ENCODE data around the gene NLN. TPM values are rescaled to one million over a fixed set of nuclear protein-coding genes. Genes with fewer than 3 reads are reported as not detected.

Gene NLN
- total RNA-seq, 3 donors from 2014 or later = 12.8 to 15.7 (median 14.9) TPM

DNA sequence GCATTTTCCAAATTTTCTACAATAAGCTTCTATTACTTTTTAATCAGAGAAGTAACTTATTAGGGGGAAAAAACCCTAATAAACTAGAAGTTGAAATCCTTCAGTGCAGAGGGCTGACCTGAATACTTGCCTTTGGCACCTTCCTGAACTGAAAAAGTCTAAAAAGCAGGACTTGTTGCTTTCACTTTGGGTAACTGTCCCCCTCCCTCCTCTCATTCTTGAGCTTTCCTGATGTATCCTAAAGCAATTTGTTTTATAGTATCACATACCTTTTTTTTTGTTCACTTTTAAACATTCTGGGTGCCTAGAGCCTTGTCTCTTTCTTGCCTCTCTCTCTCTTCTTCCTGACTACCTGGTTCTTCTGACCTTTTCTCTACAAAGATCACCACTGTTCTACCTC lies 140.4 kb downstream of the NLN start:
- TF ChIP-seq POLR2A (IDR thresholded peaks at IDR 0.05) (no peak), POLR2AphosphoS5 (IDR thresholded peaks at IDR 0.05) (no peak)
- TF ChIP-seq, protein P1, sequence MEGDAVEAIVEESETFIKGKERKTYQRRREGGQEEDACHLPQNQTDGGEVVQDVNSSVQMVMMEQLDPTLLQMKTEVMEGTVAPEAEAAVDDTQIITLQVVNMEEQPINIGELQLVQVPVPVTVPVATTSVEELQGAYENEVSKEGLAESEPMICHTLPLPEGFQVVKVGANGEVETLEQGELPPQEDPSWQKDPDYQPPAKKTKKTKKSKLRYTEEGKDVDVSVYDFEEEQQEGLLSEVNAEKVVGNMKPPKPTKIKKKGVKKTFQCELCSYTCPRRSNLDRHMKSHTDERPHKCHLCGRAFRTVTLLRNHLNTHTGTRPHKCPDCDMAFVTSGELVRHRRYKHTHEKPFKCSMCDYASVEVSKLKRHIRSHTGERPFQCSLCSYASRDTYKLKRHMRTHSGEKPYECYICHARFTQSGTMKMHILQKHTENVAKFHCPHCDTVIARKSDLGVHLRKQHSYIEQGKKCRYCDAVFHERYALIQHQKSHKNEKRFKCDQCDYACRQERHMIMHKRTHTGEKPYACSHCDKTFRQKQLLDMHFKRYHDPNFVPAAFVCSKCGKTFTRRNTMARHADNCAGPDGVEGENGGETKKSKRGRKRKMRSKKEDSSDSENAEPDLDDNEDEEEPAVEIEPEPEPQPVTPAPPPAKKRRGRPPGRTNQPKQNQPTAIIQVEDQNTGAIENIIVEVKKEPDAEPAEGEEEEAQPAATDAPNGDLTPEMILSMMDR (IDR thresholded peaks at IDR 0.05) = no peak

DNA sequence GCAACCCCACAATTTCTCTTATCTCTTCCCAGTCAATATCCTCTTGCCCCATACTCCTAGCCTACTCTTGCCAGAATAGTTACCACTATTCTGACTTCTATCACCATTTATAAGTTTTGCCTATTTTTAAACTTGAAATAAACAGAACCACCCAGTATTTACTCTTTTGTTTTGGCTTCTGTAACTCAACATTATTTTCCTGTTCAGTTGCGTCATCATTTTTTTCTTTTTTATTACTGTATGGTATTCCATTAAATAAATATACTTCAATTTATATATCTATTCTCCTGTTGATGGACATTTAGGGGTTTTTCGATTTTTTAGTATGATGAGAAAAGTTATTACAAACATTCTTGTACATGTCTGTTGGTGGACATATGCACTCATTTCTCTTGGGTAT lies 141.7 kb downstream of the NLN start:
- no peak overlapping the region for H3K4me3 ChIP-seq
- H3K27me3 ChIP-seq = no peaks in the 10 kb centered on the region
- DNase-seq (ENCODE audit: low spot score in 2 of 2) = no peak
- intact Hi-C loops (cut with DNase I; ENCODE audit: low total_unique reads) = no loop called here
- H3K27ac ChIP-seq = no peak overlapping the region
- TF ChIP-seq, protein P1 (IDR thresholded peaks at IDR 0.05) = no peak
- no peak for TF ChIP-seq POLR2A (IDR thresholded peaks at IDR 0.05)
- no peak for TF ChIP-seq POLR2AphosphoS5 (IDR thresholded peaks at IDR 0.05)
- no peaks in the 10 kb centered on the region for H3K4me1 ChIP-seq
- H3K9me3 ChIP-seq = no peaks in the 10 kb centered on the region
- H3K36me3 ChIP-seq = no peaks in the 10 kb centered on the region

More for the DNA sequence above, 140.4 kb downstream of the NLN start:
- Histone ChIP-seq H3K27ac (no peak overlapping the region), H3K36me3 (no peaks in the 10 kb centered on the region), H3K4me1 (no peaks in the 10 kb centered on the region), H3K4me3 (no peak overlapping the region), H3K9me3 (no peaks in the 10 kb centered on the region), H3K27me3 (no peaks in the 10 kb centered on the region)
- intact Hi-C loops (cut with DNase I; ENCODE audit: low total_unique reads) = no loop called here
- DNase-seq (ENCODE audit: low spot score in 2 of 2) = no peak

DNA sequence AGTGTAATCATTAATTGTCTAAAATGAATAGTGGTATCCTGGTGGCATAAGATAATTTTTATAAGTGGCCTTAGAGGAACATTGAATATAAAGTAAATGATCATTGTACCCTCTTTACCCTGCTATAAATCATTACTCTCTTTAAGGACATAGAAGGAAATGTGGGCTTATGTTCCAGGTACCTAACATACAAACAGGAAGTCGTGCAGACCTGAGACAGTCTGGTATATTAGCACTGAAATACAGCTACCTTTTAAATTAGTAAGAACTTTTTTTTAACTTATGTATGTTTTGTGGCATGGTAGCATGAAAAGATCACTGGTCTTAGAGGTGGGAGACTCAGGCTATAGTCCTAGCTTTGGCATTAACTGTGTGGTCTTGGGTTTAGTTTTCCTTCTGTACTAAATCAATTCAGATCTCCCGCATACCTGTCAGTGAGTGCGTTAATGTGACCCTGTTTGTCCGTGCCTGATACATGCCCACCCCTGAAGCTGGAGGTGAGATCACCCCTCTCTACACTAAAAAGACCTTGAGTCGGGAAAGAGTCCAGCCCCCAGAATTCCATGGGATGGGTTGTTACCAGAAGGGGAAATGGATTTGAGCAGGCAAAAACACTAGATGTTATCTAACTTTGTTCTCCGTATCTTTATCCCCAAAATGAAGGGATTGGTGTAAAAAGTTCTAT lies 145.0 kb downstream of the NLN start:
- H3K27ac ChIP-seq = no peak overlapping the region

DNA sequence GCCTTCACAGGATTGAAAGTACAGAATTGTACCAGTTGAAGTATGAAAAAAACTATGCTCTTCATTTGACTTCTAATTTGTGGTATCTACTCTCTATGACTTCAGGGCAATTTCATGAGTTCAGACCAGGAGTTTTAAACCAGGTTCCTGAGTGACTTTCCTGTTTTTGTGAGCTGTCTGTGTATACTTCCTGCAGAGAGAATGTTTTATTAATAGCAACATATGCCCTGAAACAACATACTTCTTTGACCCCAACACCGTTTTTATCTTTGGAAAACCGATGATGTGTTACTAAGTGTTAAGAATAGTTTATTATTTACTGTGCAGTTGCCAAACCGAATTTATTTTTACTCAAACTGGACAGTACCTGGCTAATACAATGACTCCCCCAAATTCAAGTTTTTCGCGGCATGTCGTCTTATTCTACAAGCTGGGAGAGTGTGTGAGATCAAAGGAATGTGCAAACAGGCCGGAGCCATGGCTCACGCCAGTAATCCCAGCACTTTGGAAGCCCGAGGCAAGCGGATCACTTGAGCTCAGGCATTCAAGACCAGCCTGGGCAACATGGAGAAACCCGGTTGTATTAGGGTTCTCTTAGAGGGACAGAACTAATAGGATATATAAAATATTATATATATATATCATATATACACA lies 145.7 kb downstream of the NLN start:
- TF ChIP-seq POLR2A (IDR thresholded peaks at IDR 0.05) = no peak
- TF ChIP-seq, protein P1 (IDR thresholded peaks at IDR 0.05) = no peak
- TF ChIP-seq POLR2AphosphoS5 (IDR thresholded peaks at IDR 0.05) = no peak
- Histone ChIP-seq H3K27me3 (no peaks in the 10 kb centered on the region), H3K27ac (no peak overlapping the region), H3K36me3 (no peaks in the 10 kb centered on the region), H3K4me3 (no peak overlapping the region), H3K4me1 (no peaks in the 10 kb centered on the region), H3K9me3 (no peaks in the 10 kb centered on the region)
- no peak for DNase-seq (ENCODE audit: low spot score in 2 of 2)
- intact Hi-C loops (cut with DNase I; ENCODE audit: low total_unique reads) = no loop called here

More for the DNA sequence above, 145.0 kb downstream of the NLN start:
- no peaks in the 10 kb centered on the region for H3K36me3 ChIP-seq
- H3K9me3 ChIP-seq = no peaks in the 10 kb centered on the region
- no peak for TF ChIP-seq POLR2AphosphoS5 (IDR thresholded peaks at IDR 0.05)
- TF ChIP-seq POLR2A (IDR thresholded peaks at IDR 0.05) = no peak
- TF ChIP-seq, protein P1 (IDR thresholded peaks at IDR 0.05) = no peak
- intact Hi-C loops (cut with DNase I; ENCODE audit: low total_unique reads) = no loop called here
- H3K4me1 ChIP-seq = no peaks in the 10 kb centered on the region
- H3K27me3 ChIP-seq = no peaks in the 10 kb centered on the region
- DNase-seq (ENCODE audit: low spot score in 2 of 2) = no peak
- no peak overlapping the region for H3K4me3 ChIP-seq

DNA sequence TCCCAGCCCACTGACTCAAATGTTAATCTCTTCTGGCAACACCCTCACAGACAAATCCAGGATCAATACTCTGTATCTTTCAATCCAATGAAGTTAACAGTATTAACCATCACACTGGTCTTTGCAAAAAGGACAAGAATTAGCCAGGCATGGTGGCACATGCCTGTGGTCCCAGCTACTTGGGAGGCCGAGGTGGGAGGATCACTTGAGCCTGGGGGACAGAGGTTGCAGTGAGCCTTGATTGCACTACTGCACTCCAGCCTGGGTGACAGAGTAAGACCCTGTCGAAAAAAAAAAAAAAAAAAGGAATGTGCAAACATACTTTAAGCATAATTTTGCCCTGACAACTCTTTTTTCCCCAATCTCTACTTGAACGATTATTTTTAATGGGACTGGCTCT lies 146.5 kb downstream of the NLN start:
- H3K4me1 ChIP-seq = no peaks in the 10 kb centered on the region
- TF ChIP-seq POLR2A (IDR thresholded peaks at IDR 0.05) (no peak), POLR2AphosphoS5 (IDR thresholded peaks at IDR 0.05) (no peak)
- TF ChIP-seq, protein P1 (IDR thresholded peaks at IDR 0.05) = no peak
- H3K9me3 ChIP-seq = no peaks in the 10 kb centered on the region
- H3K36me3 ChIP-seq = no peaks in the 10 kb centered on the region
- intact Hi-C loops (cut with DNase I; ENCODE audit: low total_unique reads) = no loop called here
- H3K27ac ChIP-seq = no peak overlapping the region
- H3K4me3 ChIP-seq = no peak overlapping the region
- DNase-seq (ENCODE audit: low spot score in 2 of 2) = no peak
- H3K27me3 ChIP-seq = no peaks in the 10 kb centered on the region

Measured in breast epithelium (tissue), 4 donors.